Measurements from ENCODE around the gene HELZ2.

The HELZ2 gene

GRCh38 chr20:63536241-63536977 is 37.6 kb downstream of the HELZ2 start:
- no peak for DNase-seq

DNA sequence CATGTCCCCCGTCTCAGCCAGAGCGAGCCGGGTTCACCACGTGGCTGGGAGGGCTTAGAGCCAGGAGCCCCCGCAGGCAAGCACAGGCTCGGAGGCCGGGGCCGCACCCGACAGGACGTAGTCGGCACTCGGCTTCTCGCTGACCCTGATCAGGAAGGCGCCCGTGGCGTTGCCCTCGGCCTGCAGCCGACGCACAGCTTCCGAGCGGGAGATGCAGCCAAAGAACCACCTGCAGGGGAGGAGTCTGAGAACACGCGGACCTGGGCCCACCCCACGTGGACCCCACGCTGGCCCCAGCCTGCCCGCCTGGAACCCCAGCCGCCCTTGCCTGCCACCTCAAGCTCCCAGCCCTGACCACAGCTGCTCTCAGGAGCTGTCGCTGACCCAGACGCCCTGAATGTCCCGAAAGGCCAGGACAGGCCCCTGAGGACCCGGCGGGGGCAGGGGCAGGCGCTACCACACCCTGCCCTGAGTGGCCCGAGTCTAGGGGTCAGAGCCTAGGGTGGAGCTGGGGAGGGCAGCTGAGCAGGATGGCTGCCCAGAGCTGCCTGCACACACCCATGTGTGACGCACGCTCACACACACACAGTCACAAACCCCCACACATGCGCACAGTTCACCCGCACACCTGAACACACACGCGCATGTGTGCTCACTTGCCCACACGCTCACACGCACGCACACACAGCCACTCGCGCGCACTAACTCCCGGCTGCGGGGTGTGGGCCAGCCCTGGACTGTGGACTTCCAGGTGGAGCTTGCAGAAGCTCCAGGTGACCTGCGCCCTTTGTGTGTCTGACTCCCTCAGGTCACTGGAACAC is 39.0 kb downstream of the HELZ2 start:
- peak; percentile 15 for DNase-seq

DNA sequence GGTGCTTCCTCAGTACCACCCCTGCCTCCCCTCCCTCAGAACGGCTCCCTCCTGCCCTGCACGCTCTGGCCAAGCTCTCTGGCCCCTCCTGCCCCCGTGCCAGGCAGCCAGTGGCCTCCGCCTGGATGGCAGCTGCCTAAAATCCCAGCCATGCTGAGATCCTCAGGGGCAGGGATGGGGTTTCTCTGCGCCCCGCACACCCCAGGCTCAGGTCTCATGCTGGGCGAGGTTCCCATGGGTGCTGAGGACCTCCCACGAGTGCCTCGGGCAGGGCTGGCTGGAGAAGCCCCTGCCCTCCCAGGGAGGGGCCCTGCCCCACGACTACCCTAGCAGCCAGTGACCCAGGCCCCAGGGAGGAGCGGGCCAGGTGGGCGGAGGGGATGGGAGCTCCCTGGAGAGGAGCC is 39.6 kb downstream of the HELZ2 start:
- DNase-seq: no peak

DNA sequence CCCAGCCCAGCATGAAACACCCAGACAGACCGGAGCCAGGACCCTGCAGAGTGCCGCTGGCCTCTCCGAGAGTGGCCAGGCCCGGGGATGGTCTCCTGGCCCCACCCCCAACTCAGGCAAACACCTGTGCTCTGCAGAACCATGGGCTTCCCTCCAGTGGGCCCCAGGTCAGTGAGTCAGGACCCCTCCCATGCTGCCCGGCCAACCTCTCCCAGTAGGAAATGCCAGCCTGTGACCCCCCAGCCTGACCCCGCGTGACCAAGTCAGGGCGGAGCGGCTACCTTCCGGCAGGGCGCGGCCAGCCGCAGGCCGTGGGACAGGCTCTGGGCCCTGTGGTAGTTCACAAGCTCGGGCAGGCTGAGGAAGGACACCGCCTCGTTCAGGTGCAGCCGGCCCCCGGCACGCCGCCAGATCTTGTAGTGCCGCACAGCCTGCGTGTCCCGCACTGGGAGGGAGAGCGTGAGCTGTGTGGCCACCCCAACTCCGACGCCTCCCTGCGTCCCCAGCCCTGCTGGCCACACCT is 40.1 kb downstream of the HELZ2 start:
- no peak for DNase-seq

DNA sequence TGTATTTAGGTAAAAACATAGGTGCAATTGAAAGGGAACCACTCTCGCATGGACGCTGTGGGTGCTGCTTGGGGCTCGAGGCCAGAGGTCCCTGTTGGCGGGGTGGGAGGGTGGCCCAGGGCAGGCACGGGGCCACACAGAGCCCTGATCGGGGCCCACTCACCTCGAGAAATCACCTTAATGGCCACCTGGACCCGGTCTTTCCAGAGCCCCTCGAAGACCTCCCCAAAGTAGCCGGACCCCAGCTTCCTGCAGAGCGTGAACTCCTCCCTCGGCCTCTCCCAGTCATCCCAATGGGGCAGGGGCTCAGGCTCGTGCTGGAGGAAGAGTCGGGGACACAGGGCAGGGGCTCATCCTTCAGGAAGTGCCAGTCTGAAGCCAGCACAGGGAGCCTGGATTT is 40.7 kb downstream of the HELZ2 start:
- DNase-seq: no peak

GRCh38 chr20:63532449-63532971 is 41.5 kb downstream of the HELZ2 start:
- no peak for DNase-seq

DNA sequence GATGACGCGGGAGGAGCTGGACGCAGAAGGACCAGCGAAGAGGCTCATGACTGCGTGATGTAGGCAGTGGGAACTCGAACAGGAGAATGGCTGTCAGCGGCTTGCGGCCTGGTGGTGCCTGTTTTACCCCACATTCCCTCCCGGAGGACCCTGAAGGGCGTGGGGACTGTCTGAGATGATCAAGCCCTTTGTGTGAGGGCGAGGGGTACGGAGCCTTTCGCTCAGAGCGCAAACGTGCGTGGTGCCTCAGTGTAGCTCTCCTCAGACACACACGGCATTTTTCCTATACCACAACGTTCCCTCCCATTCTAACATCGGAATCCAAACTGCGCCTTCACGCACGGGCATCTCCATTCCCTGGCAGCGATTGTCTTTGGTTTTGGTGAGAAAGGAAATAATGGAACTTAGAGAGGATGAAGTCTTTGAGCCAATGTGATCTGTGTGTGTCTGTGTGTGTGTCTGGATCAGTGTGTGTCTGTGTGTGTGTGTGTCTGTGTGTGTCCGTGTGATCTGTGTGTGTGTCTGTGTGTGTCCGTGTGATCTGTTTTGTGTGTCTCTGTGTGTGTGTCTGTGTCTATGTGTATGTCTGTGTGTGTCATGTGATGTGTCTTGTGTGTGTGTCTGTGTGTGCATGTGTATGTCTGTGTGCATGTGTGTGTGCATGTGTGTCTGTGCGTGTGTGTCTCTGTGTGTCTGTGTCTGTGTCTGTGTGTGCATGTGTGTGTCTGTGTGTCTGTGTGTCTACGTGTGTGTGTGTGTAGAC is 42.2 kb downstream of the HELZ2 start:
- DNase-seq: no peak

DNA sequence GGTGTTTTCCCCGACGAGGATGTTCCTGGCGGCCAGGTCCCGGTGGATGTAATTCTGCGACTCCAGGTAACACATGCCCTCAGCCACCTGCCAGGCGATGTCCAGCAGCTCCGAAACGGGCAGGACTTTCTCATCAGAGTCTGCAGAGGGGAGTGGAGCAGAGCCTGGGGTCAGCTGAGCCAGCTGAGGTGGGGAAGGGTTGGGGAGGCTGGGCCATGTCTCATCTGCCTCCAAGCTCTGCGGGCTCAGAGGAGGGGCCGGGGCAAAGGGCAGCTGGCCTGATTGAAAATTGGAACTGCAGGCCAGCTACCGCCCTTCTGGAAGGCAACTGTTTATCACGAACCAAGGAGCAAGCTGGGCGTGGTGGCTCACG is 43.3 kb downstream of the HELZ2 start:
- no peak for DNase-seq

DNA sequence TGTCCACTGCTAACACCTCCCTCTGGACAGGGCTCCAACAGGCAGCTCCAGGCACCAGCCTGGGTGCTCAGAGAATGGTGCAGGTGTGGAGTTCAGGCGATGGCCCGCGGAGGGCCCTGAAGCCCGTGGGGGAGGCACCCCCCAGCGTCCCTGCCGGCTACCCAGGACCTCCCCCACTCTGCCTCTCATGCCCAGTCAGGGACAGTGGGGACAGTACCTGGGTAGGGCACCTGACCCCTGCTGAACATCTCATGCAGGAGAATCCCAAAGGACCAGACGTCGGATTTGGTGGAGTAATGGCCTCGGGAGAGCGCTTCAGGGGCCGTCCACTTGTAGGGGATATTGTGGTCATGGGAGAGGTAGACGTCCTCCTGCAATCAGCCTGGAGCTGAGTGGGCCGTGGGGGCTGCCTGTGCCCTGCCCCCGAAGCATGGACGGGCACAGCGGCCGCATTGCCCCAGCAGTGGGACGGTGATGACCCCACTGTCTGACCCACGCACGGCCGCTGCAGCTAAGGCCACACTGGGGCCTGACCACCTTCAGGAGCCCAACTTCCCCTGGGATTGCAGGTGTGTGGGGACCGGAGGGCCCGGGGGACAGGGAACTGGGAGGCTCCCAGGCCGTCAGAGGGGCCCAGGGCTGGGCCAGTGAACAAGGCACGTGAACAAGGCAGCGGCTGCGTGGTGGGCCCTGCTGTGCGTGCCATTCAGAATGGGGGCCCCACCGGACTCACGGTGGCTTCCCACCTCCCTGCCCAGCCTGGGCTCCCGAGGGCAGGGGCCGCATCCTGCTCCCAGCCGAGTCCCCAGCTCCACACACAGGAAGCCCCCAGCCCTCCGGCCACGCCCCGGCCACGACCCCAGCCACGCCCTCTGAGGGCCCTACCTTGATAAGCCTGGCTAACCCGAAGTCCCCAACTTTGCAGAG is 43.9 kb downstream of the HELZ2 start:
- DNase-seq: no peak

DNA sequence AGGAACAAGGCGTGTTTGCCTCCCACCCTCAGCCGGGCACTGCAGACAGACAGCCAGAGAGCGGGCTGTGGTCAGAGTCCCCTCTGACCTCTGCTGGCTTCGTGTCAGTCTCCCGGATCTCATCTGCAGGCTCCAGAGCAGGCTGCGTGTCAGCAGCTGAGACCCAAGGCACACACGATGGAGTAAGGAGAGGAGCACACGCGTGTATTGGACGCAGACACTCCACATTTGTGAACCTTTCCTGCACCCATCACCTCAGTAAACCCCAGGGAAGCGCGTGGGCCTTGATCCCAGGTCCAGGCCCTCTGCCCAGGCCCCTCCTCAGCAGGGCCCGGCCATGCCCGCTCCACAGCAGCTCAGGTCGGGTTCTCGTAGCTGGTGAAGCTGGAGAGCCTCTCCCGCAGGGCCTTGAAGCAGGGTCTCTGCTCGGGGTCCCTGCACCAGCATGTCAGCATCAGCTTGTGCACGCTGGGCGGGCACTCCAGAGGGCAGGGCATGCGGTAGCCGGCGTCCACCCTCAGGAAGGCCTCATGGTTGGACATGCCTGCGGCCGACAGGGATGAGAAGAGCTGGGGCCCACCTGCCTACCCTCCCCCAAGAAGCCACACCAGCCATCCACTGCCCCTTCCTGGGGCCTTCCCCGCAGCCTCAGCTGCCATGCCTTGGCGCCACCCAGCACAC is 44.7 kb downstream of the HELZ2 start:
- DNase-seq: no peak

DNA sequence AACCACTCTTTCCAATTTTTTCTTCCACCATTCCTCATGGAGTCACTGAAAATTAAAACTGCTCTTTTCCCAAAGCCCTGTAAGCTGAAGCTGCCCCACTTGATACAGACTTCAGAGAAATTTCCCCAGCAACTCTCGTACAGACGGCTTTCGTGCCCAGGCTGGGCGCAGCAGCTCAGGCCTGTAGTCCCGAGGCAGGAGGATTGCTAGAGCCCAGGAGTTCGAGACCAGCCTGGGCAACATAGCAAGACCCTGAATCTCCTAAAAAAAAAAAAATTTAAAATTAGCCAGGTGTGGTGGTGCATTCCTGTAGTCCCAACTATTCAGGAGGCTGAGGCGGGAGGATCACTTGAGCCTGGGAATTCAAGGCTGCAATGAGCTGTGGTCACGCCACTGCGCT is 46.9 kb downstream of the HELZ2 start:
- no peak for DNase-seq

DNA sequence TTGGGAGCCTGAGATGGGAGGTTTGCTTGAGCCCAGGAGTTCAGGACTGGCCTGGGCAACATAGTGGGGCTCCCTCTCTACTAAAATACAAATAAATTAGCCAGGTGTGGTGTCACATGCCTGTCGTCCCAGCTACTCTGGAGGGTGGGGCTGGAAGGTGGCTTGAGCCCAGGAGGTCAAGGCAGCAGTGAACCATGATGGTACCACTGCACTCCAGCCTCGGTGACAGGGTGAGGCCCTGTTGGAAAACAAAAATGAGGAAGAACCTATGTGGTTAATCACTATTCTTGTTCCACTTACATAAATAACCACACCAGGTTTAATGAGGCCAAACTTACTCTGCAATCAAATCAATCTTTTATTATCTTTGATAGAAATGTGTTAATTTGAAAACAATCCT is 48.1 kb downstream of the HELZ2 start:
- no peak for DNase-seq

- DNase-seq: no peak
These were observed 48.9 kb downstream of the HELZ2 start for GRCh38 chr20:63525185-63525584.

Data from CD4-positive, alpha-beta T cell treated with Interleukin-12 subunit alpha and Interleukin-12 subunit beta, for 1 hour (primary cell).